GM12878 (cell line): ENCODE data around the gene ADAMTS2. TPM values are rescaled to one million over a fixed set of nuclear protein-coding genes. Genes with fewer than 3 reads are reported as not detected.

Experiments used
- ATAC-seq: fragments of 200-7000 bp; cut with Tn5 transposase; 3 replicates; pipeline ENCODE4 v1.9.1; 2020; ENCODE audit warnings: mild to moderate bottlenecking, moderate library complexity
- BruUV-seq: library from RNA; stranded (reverse); fragments of 400-500 nt; replicated peaks from 2 replicates; lab custom pipeline; 2021; lab: Mats Ljungman, UMichigan
- CTCF ChIA-PET: fragments of 300-600 bp; sonication (Branson Sonifier 250); formaldehyde crosslinking; extraction: SDS; loops from one replicate; lab custom pipeline; 2021; ENCODE audit warnings: inconsistent platforms; lab: Yijun Ruan, JAX
- POLR2A ChIA-PET: fragments of 350-600 bp; formaldehyde crosslinking; extraction: SDS; loops from one replicate; lab custom pipeline; 2021; ENCODE audit warnings: inconsistent platforms; lab: Charles Lee
- RAD21 ChIA-PET: fragments of 300-600 bp; sonication (Branson Sonifier 250); formaldehyde crosslinking; loops from one replicate; lab custom pipeline; 2023; ENCODE audit warnings: antibody characterized with exemption; ENCODE audit not compliant: unreplicated experiment; lab: Charles Lee
- SMC1A ChIA-PET: fragments of 300-600 bp; sonication (Branson Sonifier 250); formaldehyde crosslinking; loops from one replicate; lab custom pipeline; 2023; ENCODE audit not compliant: unreplicated experiment, uncharacterized antibody; lab: Charles Lee
- DNase-seq: peaks from one replicate; pipeline ENCODE4 v3.0.0-alpha.2; 2011; ENCODE audit warnings: low read depth, low spot score
- FAIRE-seq: peaks from 3 replicates; lab custom pipeline; 2011; peaks lifted over from hg19 to GRCh38; lab: Jason Lieb, UNC
- H2AFZ ChIP-seq: 2 replicates; pipeline ENCODE4 v1.6.0; 2011; ENCODE audit warnings: low read depth, low read length, control low read depth; ENCODE audit not compliant: control insufficient read depth
- H3K27ac ChIP-seq: 2 replicates; pipeline ENCODE4 v1.5.1; 2011; ENCODE audit warnings: control low read depth; ENCODE audit not compliant: control insufficient read depth, insufficient read depth
- H3K27me3 ChIP-seq, 2 experiments: replicated peaks in 1 of 2; 2 replicates each; pipeline versions ENCODE4 v1.6.0 to v1.6.1; 2011; ENCODE audit warnings: low read length in 1 of 2; ENCODE audit not compliant: control insufficient read depth in 2 of 2, insufficient read depth in 2 of 2
- H3K36me3 ChIP-seq, 2 experiments: 2 replicates each; pipeline ENCODE4 v1.5.1; 2011; ENCODE audit warnings: low read length in 1 of 2; ENCODE audit not compliant: control insufficient read depth in 2 of 2, insufficient read depth in 2 of 2
- H3K4me1 ChIP-seq: 2 replicates; pipeline ENCODE4 v1.6.1; 2011; ENCODE audit warnings: mild to moderate bottlenecking, low read length, moderate library complexity, mixed read lengths; ENCODE audit not compliant: control insufficient read depth, insufficient read depth
- H3K4me2 ChIP-seq: 2 replicates; pipeline ENCODE4 v1.6.0; 2011; ENCODE audit warnings: control low read depth; ENCODE audit not compliant: control insufficient read depth, insufficient read depth
- H3K4me3 ChIP-seq: fragments of 200-600 bp; sonication (generic); 2 replicates; pipeline ENCODE4 v1.5.1; 2016
- H3K79me2 ChIP-seq: 2 replicates; pipeline ENCODE4 v1.6.0; 2011; ENCODE audit warnings: low read length; ENCODE audit not compliant: control insufficient read depth, insufficient read depth
- H3K9ac ChIP-seq: 2 replicates; pipeline ENCODE4 v1.8.0; 2011; ENCODE audit warnings: low read length, control low read depth, mixed read lengths; ENCODE audit not compliant: control insufficient read depth, insufficient read depth
- H3K9me3 ChIP-seq: replicated peaks from 3 replicates; pipeline ENCODE4 v1.5.1; 2011; ENCODE audit warnings: mild to moderate bottlenecking, low read length; ENCODE audit not compliant: control insufficient read depth, insufficient read depth
- H4K20me1 ChIP-seq: 2 replicates; pipeline ENCODE4 v1.6.0; 2011; ENCODE audit not compliant: control insufficient read depth, insufficient read depth
- EED ChIP-seq: sonication (generic); IDR thresholded peaks from 2 replicates; pipeline ENCODE4 v1.6.1; 2016; ENCODE audit warnings: antibody characterized with exemption, low read depth
- ETV6 ChIP-seq, 2 experiments: fragments of 450-650 bp in 1 of 2; IDR thresholded peaks in 1 of 2; conservative IDR thresholded peaks in 1 of 2; 2 replicates each; pipeline ENCODE4 v1.6.1; 2014; ENCODE audit warnings: antibody characterized with exemption in 1 of 2, borderline replicate concordance in 1 of 2, low read depth in 1 of 2, mild to moderate bottlenecking in 1 of 2, moderate library complexity in 1 of 2
- FOXM1 ChIP-seq: IDR thresholded peaks from 2 replicates; pipeline ENCODE4 v1.6.1; 2012; ENCODE audit warnings: low read depth, mild to moderate bottlenecking, inconsistent platforms, low read length, moderate library complexity
- IKZF1 ChIP-seq: fragments of 450-650 bp; conservative IDR thresholded peaks from 2 replicates; pipeline ENCODE4 v1.6.1; 2017; ENCODE audit warnings: antibody characterized with exemption, mild to moderate bottlenecking
- MTA3 ChIP-seq: IDR thresholded peaks from 2 replicates; pipeline ENCODE4 v1.6.1; 2012; ENCODE audit warnings: low read length, inconsistent platforms, borderline replicate concordance
- MYC ChIP-seq: IDR thresholded peaks from 2 replicates; pipeline ENCODE4 v1.6.1; 2011; ENCODE audit warnings: mild to moderate bottlenecking, low read length, moderate library complexity, inconsistent platforms; ENCODE audit not compliant: insufficient read depth, insufficient replicate concordance, insufficient read length, severe bottlenecking
- RAD21 ChIP-seq: IDR thresholded peaks from 2 replicates; pipeline ENCODE4 v1.6.1; 2011; ENCODE audit warnings: mild to moderate bottlenecking, low read depth, low read length, moderate library complexity; ENCODE audit not compliant: insufficient read depth
- RFX5 ChIP-seq: IDR thresholded peaks from 2 replicates; pipeline ENCODE4 v1.6.1; 2011; ENCODE audit warnings: low read depth, low read length, improper control_type of control experiment
- SIN3A ChIP-seq: IDR thresholded peaks from 2 replicates; pipeline ENCODE4 v1.6.1; 2012; ENCODE audit warnings: low read depth, low read length, improper control_type of control experiment
- SMAD1 ChIP-seq: fragments of 450-650 bp; IDR thresholded peaks from 2 replicates; pipeline ENCODE4 v1.6.1; 2018; ENCODE audit warnings: mild to moderate bottlenecking, low read depth; ENCODE audit not compliant: partially characterized antibody
- SUPT20H ChIP-seq: IDR thresholded peaks from 2 replicates; pipeline ENCODE4 v1.6.1; 2011; ENCODE audit warnings: low read depth, mild to moderate bottlenecking, low read length, moderate library complexity, borderline replicate concordance; ENCODE audit not compliant: control insufficient read depth
- SUZ12 ChIP-seq: fragments of 200-600 bp; sonication (generic); IDR thresholded peaks from one replicate; pipeline ENCODE4 v1.6.1; 2018; ENCODE audit warnings: antibody characterized with exemption, mild to moderate bottlenecking; ENCODE audit not compliant: unreplicated experiment
- WGBS: methylation state at CpG from one replicate; pipeline ENCODE4 v1.1.6; 2016; ENCODE audit warnings: low lambda C conversion rate; ENCODE audit not compliant: insufficient replicate concordance, insufficient coverage; ENCODE audit errors: missing lambda C conversion rate; 5-methylcytosine and 5-hydroxymethylcytosine counted together
- in situ Hi-C: fragments of 300-500 bp; cut with MboI; formaldehyde crosslinking; loops from 9 replicates; pipeline ENCODE4 v1.14.3; 2018; ENCODE audit warnings: mixed read lengths
- intact Hi-C: fragments of 100-400 bp; cut with micrococcal nuclease; formaldehyde crosslinking; loops from one replicate; pipeline ENCODE4 v1.14.2; 2022; ENCODE audit not compliant: unreplicated experiment
- polyA plus RNA-seq, 11 experiments: library from polyadenylated mRNA; depleted of rRNA in 4 of 11; unstranded in 6 of 11; stranded (reverse) in 5 of 11; fragments of >200 nt; fragmentation: Nextera tagmentation in 4 of 11; fragmentation: Illumina TruSeq in 1 of 11; extraction: Ambion mirVana in 4 of 11; extraction: Trizol in 1 of 11; gene quantifications; 1 replicate in 1 of 11; 2 replicates in 10 of 11; pipeline versions ENCODE4 v1.2.1 to v1.2.3, GENCODE V29; 2011 to 2016; ENCODE audit warnings: inconsistent platforms in 2 of 11, missing spikeins in 2 of 11, low read depth in 1 of 11
- total RNA-seq, 4 experiments: library from RNA; depleted of rRNA in 3 of 4; stranded (reverse); fragments of >200 nt in 3 of 4; fragmentation: Illumina TruSeq in 1 of 4; extraction: Trizol in 1 of 4; gene quantifications; 2 replicates each; pipeline versions ENCODE4 v1.2.1 to v1.2.3, GENCODE V29; 2013 to 2021
- TF ChIP-seq, protein P1 (sequence below): IDR thresholded peaks from 2 replicates; pipeline ENCODE4 v1.6.1; 2011; ENCODE audit warnings: low read depth, mild to moderate bottlenecking, low read length, moderate library complexity, borderline replicate concordance; ENCODE audit errors: extremely low read depth
- TF ChIP-seq, protein P2 (sequence below): fragments of 450-650 bp; IDR thresholded peaks from 2 replicates; pipeline ENCODE4 v1.6.1; 2017; ENCODE audit warnings: antibody characterized with exemption, mild to moderate bottlenecking, moderate library complexity

Gene ADAMTS2
- total and polyA plus RNA-seq, 10 of the 15 experiments (the other 5 are each of a cell fraction or from before 2014, with no cell fraction given), result 0.03 to 0.05 TPM; not detected in 8

DNA sequence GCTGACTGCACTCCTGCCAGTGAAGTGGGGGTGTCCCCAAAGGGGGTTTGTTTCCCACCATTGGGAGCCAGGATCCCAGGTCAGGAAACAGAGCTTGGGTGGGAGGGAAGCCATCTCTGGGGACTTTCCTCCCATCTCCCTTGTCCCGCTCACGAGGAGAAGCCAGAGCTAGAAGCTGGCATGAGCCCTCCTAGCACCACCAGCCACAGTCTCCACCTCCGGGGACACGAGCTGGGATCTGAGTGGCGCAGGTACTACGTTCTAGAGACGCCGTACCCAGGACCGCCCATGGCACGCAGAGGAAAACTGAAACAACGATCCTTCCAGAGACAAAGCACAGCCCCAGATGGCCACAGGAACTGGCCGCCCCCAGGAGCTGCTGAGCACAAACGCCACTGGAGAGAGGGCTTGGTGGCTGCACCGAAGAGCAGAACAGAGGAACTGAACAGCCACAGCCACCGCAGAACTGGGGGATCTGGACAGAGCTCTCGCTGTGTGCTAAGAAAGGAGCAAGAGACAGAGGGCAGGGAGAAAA is 29.8 kb downstream of the ADAMTS2 start (continued):
- TF ChIP-seq FOXM1 (no peak), SUZ12 (no peak), MTA3 (no peak)
- TF ChIP-seq, all 136 proteins: peak for 0

DNA sequence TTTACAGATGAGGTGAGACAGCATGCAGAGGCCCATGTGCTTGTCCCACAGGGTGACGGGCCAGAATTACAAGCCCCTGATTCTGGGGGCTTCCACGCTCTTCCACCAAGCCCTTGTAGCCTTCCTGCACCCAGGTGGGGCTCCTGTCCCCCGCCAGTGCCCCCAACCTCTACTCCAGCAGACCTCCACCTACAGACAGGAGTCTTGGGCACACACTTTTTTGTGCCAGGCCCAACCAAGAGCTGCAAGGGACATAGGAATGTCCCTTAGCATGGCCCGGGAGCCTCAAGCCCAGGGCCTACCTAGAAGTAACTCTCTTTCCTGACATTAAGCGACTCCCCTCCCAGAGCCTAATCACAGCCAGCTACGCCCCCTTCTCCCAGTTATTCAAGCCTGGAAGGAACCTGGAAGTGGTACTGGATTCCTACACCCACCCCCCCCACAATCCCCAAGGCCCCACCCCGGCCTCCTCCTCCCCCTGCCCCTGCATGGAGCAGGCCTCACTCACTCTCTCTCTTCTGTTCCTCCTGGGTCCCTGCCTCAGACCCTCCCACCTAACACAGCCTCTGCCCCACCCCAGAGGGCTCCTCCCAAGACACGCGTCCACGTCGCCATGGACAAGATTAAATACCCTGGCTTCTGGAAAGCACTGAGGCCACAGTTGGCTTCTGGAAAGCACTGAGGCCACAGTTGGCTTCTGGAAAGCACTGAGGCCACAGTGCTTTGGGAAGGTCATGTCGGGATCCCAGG is 30.5 kb downstream of the ADAMTS2 start:
- POLR2A ChIA-PET, result no interaction called here
- TF ChIP-seq, protein P1, sequence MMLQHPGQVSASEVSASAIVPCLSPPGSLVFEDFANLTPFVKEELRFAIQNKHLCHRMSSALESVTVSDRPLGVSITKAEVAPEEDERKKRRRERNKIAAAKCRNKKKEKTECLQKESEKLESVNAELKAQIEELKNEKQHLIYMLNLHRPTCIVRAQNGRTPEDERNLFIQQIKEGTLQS, result no peak
- TF ChIP-seq SIN3A, result no peak
- no peak for TF ChIP-seq MYC
- TF ChIP-seq ETV6 (conservative IDR thresholded peaks at IDR 0.05 in 1 of 2, IDR thresholded peaks at IDR 0.05 in 1 of 2; ENCODE audit: borderline replicate concordance in 1 of 2, low read depth in 1 of 2), result no peak
- TF ChIP-seq, protein P2, sequence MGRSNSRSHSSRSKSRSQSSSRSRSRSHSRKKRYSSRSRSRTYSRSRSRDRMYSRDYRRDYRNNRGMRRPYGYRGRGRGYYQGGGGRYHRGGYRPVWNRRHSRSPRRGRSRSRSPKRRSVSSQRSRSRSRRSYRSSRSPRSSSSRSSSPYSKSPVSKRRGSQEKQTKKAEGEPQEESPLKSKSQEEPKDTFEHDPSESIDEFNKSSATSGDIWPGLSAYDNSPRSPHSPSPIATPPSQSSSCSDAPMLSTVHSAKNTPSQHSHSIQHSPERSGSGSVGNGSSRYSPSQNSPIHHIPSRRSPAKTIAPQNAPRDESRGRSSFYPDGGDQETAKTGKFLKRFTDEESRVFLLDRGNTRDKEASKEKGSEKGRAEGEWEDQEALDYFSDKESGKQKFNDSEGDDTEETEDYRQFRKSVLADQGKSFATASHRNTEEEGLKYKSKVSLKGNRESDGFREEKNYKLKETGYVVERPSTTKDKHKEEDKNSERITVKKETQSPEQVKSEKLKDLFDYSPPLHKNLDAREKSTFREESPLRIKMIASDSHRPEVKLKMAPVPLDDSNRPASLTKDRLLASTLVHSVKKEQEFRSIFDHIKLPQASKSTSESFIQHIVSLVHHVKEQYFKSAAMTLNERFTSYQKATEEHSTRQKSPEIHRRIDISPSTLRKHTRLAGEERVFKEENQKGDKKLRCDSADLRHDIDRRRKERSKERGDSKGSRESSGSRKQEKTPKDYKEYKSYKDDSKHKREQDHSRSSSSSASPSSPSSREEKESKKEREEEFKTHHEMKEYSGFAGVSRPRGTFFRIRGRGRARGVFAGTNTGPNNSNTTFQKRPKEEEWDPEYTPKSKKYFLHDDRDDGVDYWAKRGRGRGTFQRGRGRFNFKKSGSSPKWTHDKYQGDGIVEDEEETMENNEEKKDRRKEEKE, result no peak
- no peak for TF ChIP-seq EED
- no peak for TF ChIP-seq SMAD1
- no peak for TF ChIP-seq RFX5
- no peak for TF ChIP-seq RAD21
- TF ChIP-seq IKZF1, result no peak
- TF ChIP-seq SUPT20H, result no peak

More for the DNA sequence above, 30.5 kb downstream of the ADAMTS2 start:
- 4% methylated on average over 6 of the region's 12 CpGs for WGBS
- Histone ChIP-seq H3K27ac (no peak overlapping the region), H3K9ac (no peak overlapping the region), H2AFZ (no peak overlapping the region), H3K4me1 (no peaks in the 10 kb centered on the region), H3K27me3 (no peaks in the 10 kb centered on the region), H3K4me3 (no peak overlapping the region), H3K4me2 (no peak overlapping the region), H3K79me2 (no peaks in the 10 kb centered on the region), H4K20me1 (no peaks in the 10 kb centered on the region), H3K9me3 (no peaks in the 10 kb centered on the region; the same call in 2 of the 3 replicates), H3K36me3 (no peaks in the 10 kb centered on the region)
- FAIRE-seq, result no peak
- SMC1A ChIA-PET, result no interaction called here
- intact Hi-C loops, result no loop called here
- in situ Hi-C loops, result no loop called here
- no peak for DNase-seq
- BruUV-seq, result no TSS peak
- no peak for ATAC-seq
- CTCF ChIA-PET, result no interaction called here
- RAD21 ChIA-PET, result no interaction called here
